ENCODE results near the gene TUBGCP2.

- TF ChIP-seq CTCF (IDR thresholded peaks at IDR 0.05) = no peak
- TF ChIP-seq POLR2A (IDR thresholded peaks at IDR 0.05) = no peak
Observed at GRCh38 chr10:133344236-133344635, 35.6 kb upstream of the TUBGCP2 start.
